ENCODE data around the gene PEX10. TPM values are rescaled to one million over a fixed set of nuclear protein-coding genes. Genes with fewer than 3 reads are reported as not detected.

PEX10 gene
- total and polyA plus RNA-seq, 4 donors: 4.0 to 15.3 (median 11.4) TPM

DNA sequence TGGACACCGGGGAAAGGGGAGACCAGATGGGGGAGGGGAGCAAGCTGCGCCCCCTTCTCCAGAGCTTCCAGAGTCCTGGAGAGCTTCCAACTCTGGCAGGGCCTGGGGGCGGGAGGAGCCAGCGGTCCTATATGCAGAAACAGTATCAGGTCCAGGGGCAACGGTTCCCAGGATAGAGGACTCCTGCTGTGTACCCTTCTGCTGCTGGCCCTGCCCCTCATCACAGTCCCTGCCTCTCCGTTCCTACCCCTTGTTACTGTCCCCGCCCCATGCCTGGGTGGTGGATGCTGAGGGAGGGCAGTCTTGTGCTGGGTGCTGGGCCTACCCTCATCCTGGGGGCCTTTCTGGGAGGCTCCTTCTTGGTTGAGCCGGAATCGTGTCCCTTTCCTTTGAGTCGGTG is 19.2 kb upstream of the PEX10 start:
- Histone ChIP-seq H3K4me3 (ENCODE audit: low read length in 2 of 2) (no peak overlapping the region), H3K4me1 (ENCODE audit: control insufficient read depth in 1 of 2, insufficient read depth in 2 of 2, low read length in 2 of 2) (no peaks in the 10 kb centered on the region), H3K36me3 (ENCODE audit: control insufficient read depth in 1 of 2, insufficient read depth in 2 of 2, low read length in 1 of 2) (no peaks in the 10 kb centered on the region), H3K27ac (ENCODE audit: low read depth in 1 of 2, low read length in 2 of 2) (no peak overlapping the region), H3K9me3 (ENCODE audit: control insufficient read depth, low read length) (peaks cover 3% of the 10 kb centered on the region), H3K27me3 (ENCODE audit: control insufficient read depth in 1 of 2, insufficient read depth in 2 of 2, low read length in 1 of 2) (no peaks in the 10 kb centered on the region)
- WGBS, 2 donors: 41 to 46% methylated on average over 6 to 10 of the region's 10 CpGs
- ATAC-seq (ENCODE audit: low FRiP score) (no peak), DNase-seq (no peak)
- intact Hi-C loops (cut with DNase I): no loop called here

- intact Hi-C loops (cut with DNase I): no loop called here
- Histone ChIP-seq H3K9me3 (ENCODE audit: control insufficient read depth, low read length) (peaks cover 3% of the 10 kb centered on the region), H3K4me3 (ENCODE audit: low read length in 2 of 2) (no peak overlapping the region), H3K27me3 (ENCODE audit: control insufficient read depth in 1 of 2, insufficient read depth in 2 of 2, low read length in 1 of 2) (no peaks in the 10 kb centered on the region), H3K4me1 (ENCODE audit: control insufficient read depth in 1 of 2, insufficient read depth in 2 of 2, low read length in 2 of 2) (no peaks in the 10 kb centered on the region), H3K27ac (ENCODE audit: low read depth in 1 of 2, low read length in 2 of 2) (no peak overlapping the region), H3K36me3 (ENCODE audit: control insufficient read depth in 1 of 2, insufficient read depth in 2 of 2, low read length in 1 of 2) (no peaks in the 10 kb centered on the region)
- 51 to 52% methylated on average over 16 of the region's 16 CpGs for WGBS, 2 donors
- ATAC-seq (ENCODE audit: low FRiP score) (no peak), DNase-seq (no peak)
These were observed 18.7 kb upstream of the PEX10 start for GRCh38 chr1:2431103-2431502.

GRCh38 chr1:2430592-2430973 is 18.2 kb upstream of the PEX10 start:
- Histone ChIP-seq H3K9me3 (ENCODE audit: control insufficient read depth, low read length) (peaks cover 3% of the 10 kb centered on the region), H3K27me3 (ENCODE audit: control insufficient read depth in 1 of 2, insufficient read depth in 2 of 2, low read length in 1 of 2) (no peaks in the 10 kb centered on the region), H3K27ac (ENCODE audit: low read depth in 1 of 2, low read length in 2 of 2) (no peak overlapping the region), H3K4me3 (ENCODE audit: low read length in 2 of 2) (no peak overlapping the region), H3K36me3 (ENCODE audit: control insufficient read depth in 1 of 2, insufficient read depth in 2 of 2, low read length in 1 of 2) (no peaks in the 10 kb centered on the region), H3K4me1 (ENCODE audit: control insufficient read depth in 1 of 2, insufficient read depth in 2 of 2, low read length in 2 of 2) (no peaks in the 10 kb centered on the region)
- DNase-seq (no peak), ATAC-seq (ENCODE audit: low FRiP score) (no peak)
- WGBS, 2 donors: 79 to 83% methylated on average over 10 of the region's 10 CpGs
- intact Hi-C loops (cut with DNase I): no loop called here

- no peaks in the 10 kb centered on the region for H3K4me1 ChIP-seq (ENCODE audit: control insufficient read depth in 1 of 2, insufficient read depth in 2 of 2, low read length in 2 of 2)
- no peak overlapping the region for H3K27ac ChIP-seq (ENCODE audit: low read depth in 1 of 2, low read length in 2 of 2)
- intact Hi-C loops (cut with DNase I): no loop called here
- no peaks in the 10 kb centered on the region for H3K36me3 ChIP-seq (ENCODE audit: control insufficient read depth in 1 of 2, insufficient read depth in 2 of 2, low read length in 1 of 2)
- WGBS, 2 donors: 83 to 86% methylated on average over 20 of the region's 20 CpGs
- DNase-seq: no peak
- H3K27me3 ChIP-seq (ENCODE audit: control insufficient read depth in 1 of 2, insufficient read depth in 2 of 2, low read length in 1 of 2): no peaks in the 10 kb centered on the region
- no peak overlapping the region for H3K4me3 ChIP-seq (ENCODE audit: low read length in 2 of 2)
- no peak for ATAC-seq (ENCODE audit: low FRiP score)
- H3K9me3 ChIP-seq (ENCODE audit: control insufficient read depth, low read length): peaks cover 3% of the 10 kb centered on the region
These were observed 17.6 kb upstream of the PEX10 start for GRCh38 chr1:2429780-2430591.

DNA sequence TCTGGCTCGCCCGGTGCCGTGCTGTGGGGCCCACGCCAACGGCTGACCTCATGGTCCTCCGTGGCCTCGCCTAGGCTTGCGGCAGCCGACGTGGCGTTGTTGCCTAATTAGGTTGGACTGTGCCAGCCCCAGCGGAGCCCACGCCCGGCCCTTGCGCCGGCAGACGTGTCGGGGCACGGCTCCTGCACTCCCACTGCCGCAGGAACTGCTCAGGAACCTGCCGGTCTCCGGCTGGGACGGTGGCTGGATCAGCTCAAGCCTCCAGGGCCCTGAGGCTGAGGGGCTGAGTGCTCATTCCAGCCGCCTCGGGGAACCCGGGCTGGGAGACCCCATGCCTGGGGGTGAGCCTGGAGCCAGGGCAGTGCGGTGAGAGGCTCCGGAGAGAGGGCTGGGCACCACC is 16.1 kb upstream of the PEX10 start:
- Histone ChIP-seq H3K4me3 (ENCODE audit: low read length in 2 of 2) (no peak overlapping the region), H3K27ac (ENCODE audit: low read depth in 1 of 2, low read length in 2 of 2) (no peak overlapping the region), H3K4me1 (ENCODE audit: control insufficient read depth in 1 of 2, insufficient read depth in 2 of 2, low read length in 2 of 2) (no peaks in the 10 kb centered on the region), H3K9me3 (ENCODE audit: control insufficient read depth, low read length) (peaks cover 3% of the 10 kb centered on the region), H3K27me3 (ENCODE audit: control insufficient read depth in 1 of 2, insufficient read depth in 2 of 2, low read length in 1 of 2) (no peaks in the 10 kb centered on the region), H3K36me3 (ENCODE audit: control insufficient read depth in 1 of 2, insufficient read depth in 2 of 2, low read length in 1 of 2) (no peaks in the 10 kb centered on the region)
- intact Hi-C loops (cut with DNase I): no loop called here
- ATAC-seq (ENCODE audit: low FRiP score): no peak
- 90 to 93% methylated on average over 28 of the region's 28 CpGs for WGBS, 2 donors
- no peak for DNase-seq

DNA sequence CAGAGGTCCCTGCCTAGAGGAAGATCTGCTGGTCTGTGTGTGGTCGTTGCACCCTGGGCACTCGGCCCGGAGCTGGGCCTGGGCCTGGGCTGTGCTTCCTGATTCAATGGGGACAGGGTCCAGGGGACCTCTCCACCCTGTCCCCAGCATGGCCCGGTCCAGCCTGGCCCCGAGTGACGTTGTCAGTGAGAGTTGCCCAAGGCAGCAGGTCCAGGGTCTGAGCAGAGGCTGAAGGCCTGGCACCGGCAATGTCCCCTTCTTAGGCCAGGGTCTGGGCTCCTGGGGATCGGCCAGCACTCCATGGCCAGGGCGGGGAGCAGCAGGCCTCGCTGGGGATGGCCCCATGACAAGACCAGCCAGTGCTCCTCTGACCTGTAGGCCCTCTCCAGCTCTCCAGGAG is 15.6 kb upstream of the PEX10 start:
- WGBS, 2 donors: 79 to 87% methylated on average over 10 of the region's 10 CpGs
- Histone ChIP-seq H3K4me3 (ENCODE audit: low read length in 2 of 2) (no peak overlapping the region), H3K4me1 (ENCODE audit: control insufficient read depth in 1 of 2, insufficient read depth in 2 of 2, low read length in 2 of 2) (no peaks in the 10 kb centered on the region), H3K27ac (ENCODE audit: low read depth in 1 of 2, low read length in 2 of 2) (no peak overlapping the region), H3K9me3 (ENCODE audit: control insufficient read depth, low read length) (peaks cover 8% of the 10 kb centered on the region), H3K36me3 (ENCODE audit: control insufficient read depth in 1 of 2, insufficient read depth in 2 of 2, low read length in 1 of 2) (no peaks in the 10 kb centered on the region), H3K27me3 (ENCODE audit: control insufficient read depth in 1 of 2, insufficient read depth in 2 of 2, low read length in 1 of 2) (no peaks in the 10 kb centered on the region)
- ATAC-seq (ENCODE audit: low FRiP score) (no peak), DNase-seq (no peak)
- intact Hi-C loops (cut with DNase I): no loop called here

GRCh38 chr1:2427051-2427450 is 14.7 kb upstream of the PEX10 start:
- DNase-seq: no peak
- no peaks in the 10 kb centered on the region for H3K27me3 ChIP-seq (ENCODE audit: control insufficient read depth in 1 of 2, insufficient read depth in 2 of 2, low read length in 1 of 2)
- intact Hi-C loops (cut with DNase I): no loop called here

DNA sequence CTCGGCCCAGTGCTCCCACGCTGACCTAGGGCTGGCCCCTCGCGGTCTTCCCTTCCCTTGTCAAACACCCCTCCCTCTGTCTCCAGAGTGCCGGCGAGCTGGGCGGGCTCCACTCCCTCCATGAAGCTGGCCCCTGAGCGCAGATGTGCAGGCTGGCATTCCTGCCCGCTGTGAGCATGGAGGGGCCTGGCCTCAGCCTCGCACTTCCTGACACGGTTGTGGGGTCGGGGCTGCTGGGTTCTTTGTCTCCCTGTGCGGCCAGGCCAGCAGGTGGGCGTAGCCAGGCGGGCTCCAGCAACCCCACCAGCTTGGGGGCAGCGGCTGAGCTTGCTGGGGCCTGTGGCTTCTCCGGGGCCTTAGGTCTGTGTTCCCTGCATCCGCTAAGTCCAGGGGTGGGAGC is 14.2 kb upstream of the PEX10 start:
- intact Hi-C loops (cut with DNase I): no loop called here
- H3K27ac ChIP-seq (ENCODE audit: low read depth in 1 of 2, low read length in 2 of 2): no peak overlapping the region
- ATAC-seq (ENCODE audit: low FRiP score) (no peak), DNase-seq (no peak)
- no peaks in the 10 kb centered on the region for H3K4me1 ChIP-seq (ENCODE audit: control insufficient read depth in 1 of 2, insufficient read depth in 2 of 2, low read length in 2 of 2)
- H3K36me3 ChIP-seq (ENCODE audit: control insufficient read depth in 1 of 2, insufficient read depth in 2 of 2, low read length in 1 of 2): no peaks in the 10 kb centered on the region
- WGBS, 2 donors: 61 to 63% methylated on average over 18 of the region's 18 CpGs
- peaks cover 8% of the 10 kb centered on the region for H3K9me3 ChIP-seq (ENCODE audit: control insufficient read depth, low read length)
- no peaks in the 10 kb centered on the region for H3K27me3 ChIP-seq (ENCODE audit: control insufficient read depth in 1 of 2, insufficient read depth in 2 of 2, low read length in 1 of 2)
- H3K4me3 ChIP-seq (ENCODE audit: low read length in 2 of 2): no peak overlapping the region

More at GRCh38 chr1:2427051-2427450, 14.7 kb upstream of the PEX10 start:
- Histone ChIP-seq H3K4me3 (ENCODE audit: low read length in 2 of 2) (no peak overlapping the region), H3K27ac (ENCODE audit: low read depth in 1 of 2, low read length in 2 of 2) (no peak overlapping the region), H3K4me1 (ENCODE audit: control insufficient read depth in 1 of 2, insufficient read depth in 2 of 2, low read length in 2 of 2) (no peaks in the 10 kb centered on the region), H3K36me3 (ENCODE audit: control insufficient read depth in 1 of 2, insufficient read depth in 2 of 2, low read length in 1 of 2) (no peaks in the 10 kb centered on the region), H3K9me3 (ENCODE audit: control insufficient read depth, low read length) (peaks cover 8% of the 10 kb centered on the region)
- 81% methylated on average over 13 to 18 of the region's 18 CpGs for WGBS, 2 donors
- ATAC-seq (ENCODE audit: low FRiP score): no peak

DNA sequence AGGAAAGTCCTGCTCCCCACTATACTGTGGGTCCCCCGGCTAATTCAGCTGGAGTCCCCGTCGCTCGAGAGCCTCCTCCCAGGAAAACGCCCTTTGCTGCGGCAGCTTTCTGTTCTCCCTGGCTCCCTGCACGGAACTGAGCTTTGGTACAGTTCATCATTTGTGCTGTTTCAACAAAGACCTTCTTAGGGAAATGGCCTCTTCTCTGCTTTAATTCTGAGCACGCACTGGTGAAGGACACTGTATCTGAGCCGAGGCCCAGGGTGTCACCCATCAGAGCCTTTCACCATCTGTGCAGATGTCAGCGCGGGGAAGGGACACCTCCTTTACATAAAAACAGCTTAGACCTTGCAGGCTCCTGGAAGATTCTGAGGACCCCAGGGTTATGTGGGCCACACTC is 13.5 kb upstream of the PEX10 start:
- Histone ChIP-seq H3K4me3 (ENCODE audit: low read length in 2 of 2) (no peak overlapping the region), H3K4me1 (ENCODE audit: control insufficient read depth in 1 of 2, insufficient read depth in 2 of 2, low read length in 2 of 2) (no peaks in the 10 kb centered on the region), H3K36me3 (ENCODE audit: control insufficient read depth in 1 of 2, insufficient read depth in 2 of 2, low read length in 1 of 2) (no peaks in the 10 kb centered on the region), H3K9me3 (ENCODE audit: control insufficient read depth, low read length) (peaks cover 8% of the 10 kb centered on the region), H3K27ac (ENCODE audit: low read depth in 1 of 2, low read length in 2 of 2) (no peak overlapping the region), H3K27me3 (ENCODE audit: control insufficient read depth in 1 of 2, insufficient read depth in 2 of 2, low read length in 1 of 2) (no peaks in the 10 kb centered on the region)
- 67 to 69% methylated on average over 11 of the region's 11 CpGs for WGBS, 2 donors
- ATAC-seq (ENCODE audit: low FRiP score) (no peak), DNase-seq (no peak)
- intact Hi-C loops (cut with DNase I): no loop called here

Measured in aorta (tissue), 5 donors.